ENCODE data around the gene MRGPRF.

MRGPRF gene

DNA sequence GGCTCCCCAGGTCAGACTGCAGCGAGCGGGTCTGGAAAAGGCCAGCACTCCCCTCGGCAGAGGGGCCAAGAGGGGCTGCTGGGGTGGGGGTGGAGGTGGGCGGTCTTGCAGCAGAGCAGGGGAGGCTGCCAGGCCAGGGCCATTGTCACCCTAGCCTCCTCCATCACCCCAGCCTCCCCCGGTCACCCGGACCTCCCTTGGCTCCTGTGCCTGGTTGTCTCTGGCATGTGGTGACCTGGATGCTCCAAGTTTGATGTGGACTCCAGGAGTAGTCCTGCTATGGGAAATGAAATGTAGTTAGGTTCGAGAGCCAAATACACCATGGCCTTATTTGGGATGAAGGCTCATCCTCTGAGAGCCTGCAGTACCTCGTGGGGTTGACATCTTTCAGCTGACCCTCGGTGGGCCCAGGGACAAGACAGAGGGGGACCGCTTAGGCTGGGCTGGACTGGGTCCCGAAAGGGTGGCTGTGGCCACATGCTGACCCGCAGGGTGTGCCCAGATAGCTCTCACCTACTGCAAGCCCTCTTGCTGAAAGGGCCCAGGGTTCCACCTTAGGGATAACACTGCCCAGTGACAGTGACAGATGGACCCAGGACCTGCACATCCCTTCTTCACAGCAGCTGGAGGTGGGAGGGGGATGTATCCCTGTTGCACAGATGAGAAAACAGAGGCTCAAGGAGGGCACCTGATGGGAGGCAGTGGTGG, 56.3 kb downstream of the MRGPRF start:
- no peak overlapping the region for H3K27ac ChIP-seq
- no peak for TF ChIP-seq ZFX (IDR thresholded peaks at IDR 0.05; ENCODE audit: borderline replicate concordance)
- TF ChIP-seq, protein P1, sequence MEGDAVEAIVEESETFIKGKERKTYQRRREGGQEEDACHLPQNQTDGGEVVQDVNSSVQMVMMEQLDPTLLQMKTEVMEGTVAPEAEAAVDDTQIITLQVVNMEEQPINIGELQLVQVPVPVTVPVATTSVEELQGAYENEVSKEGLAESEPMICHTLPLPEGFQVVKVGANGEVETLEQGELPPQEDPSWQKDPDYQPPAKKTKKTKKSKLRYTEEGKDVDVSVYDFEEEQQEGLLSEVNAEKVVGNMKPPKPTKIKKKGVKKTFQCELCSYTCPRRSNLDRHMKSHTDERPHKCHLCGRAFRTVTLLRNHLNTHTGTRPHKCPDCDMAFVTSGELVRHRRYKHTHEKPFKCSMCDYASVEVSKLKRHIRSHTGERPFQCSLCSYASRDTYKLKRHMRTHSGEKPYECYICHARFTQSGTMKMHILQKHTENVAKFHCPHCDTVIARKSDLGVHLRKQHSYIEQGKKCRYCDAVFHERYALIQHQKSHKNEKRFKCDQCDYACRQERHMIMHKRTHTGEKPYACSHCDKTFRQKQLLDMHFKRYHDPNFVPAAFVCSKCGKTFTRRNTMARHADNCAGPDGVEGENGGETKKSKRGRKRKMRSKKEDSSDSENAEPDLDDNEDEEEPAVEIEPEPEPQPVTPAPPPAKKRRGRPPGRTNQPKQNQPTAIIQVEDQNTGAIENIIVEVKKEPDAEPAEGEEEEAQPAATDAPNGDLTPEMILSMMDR (IDR thresholded peaks at IDR 0.05) = no peak

DNA sequence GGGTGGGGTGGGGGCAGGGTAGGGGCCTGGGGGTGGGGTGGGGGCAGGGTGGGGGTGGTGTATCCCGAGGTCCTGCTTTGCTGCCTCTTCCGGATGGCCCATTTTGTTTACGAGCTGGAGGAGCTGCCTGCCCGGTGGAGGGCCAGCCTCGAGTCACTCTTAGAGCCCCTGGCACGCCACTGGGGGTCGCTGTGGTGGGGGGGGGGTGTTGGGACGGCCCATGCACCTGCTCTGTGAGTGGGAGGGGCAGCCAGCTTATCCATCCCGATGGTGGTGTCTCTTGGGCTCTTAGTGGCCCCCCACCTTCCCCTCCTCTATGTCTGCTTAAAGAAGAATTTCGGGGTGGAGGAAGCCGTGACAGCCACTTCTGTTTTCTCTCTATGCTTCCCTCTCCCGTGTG, 56.9 kb downstream of the MRGPRF start:
- TF ChIP-seq, protein P1 (IDR thresholded peaks at IDR 0.05) = peak; percentile 25; the same call in 1 of the 2 replicates
- no peak for TF ChIP-seq ZFX (IDR thresholded peaks at IDR 0.05; ENCODE audit: borderline replicate concordance)
- no peak overlapping the region for H3K27ac ChIP-seq

DNA sequence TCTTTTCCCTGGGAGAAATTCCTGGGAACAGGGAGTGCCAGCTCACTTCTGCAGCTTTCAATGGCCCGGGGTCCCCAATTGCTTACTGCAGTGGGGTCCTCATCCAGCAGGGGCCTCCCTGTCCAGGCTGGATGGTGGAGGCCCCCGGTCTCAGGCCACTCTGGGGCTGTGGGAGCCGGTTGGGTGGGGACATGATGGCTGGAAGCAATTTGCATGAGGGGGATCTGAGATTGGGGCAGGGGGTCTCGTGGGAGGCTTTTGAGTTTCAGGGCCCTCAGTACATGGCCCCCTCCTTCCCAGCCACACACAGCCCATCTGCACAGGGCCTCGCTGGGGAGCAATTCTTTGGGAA, 57.5 kb downstream of the MRGPRF start:
- TF ChIP-seq, protein P1 (IDR thresholded peaks at IDR 0.05) = no peak
- no peak for TF ChIP-seq ZFX (IDR thresholded peaks at IDR 0.05; ENCODE audit: borderline replicate concordance)
- no peak overlapping the region for H3K27ac ChIP-seq

DNA sequence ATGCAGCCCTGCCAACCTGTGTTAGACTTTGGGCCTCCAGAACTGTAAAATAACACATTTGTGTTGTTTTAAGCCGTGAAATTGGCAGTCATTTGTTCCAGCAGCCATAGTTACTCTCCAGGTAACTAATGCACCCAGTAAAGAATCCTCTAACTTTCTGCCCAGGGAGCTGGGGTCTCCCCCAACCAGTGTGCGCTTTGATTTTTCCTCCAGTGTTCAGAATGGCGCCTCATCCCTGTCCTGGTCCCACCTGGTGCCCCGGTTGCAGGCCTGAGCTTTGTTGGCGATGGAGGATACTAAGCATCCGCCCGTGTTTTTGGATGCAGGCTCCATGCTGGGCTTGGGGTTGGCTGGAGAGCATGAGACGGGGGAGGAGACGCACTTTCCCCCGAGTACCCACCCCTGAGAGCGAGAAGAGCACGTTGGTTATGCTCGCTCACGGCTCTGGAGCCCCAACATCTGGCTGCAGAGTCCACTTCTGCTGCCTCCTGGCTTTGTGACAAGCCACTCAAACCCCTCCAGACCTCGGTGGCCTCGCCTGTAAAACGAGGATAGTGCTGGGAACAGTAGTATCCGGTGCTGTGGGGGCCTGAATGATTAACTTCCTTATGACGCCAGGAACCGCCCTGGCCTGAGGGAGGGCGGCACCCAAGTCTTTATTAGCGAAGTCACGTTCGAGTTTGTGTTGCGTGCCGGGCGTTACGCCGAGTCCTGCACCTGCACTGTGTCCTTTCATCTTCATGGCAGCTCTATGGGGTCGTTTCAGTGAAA, 58.0 kb downstream of the MRGPRF start:
- no peak overlapping the region for H3K27ac ChIP-seq
- TF ChIP-seq ZFX (IDR thresholded peaks at IDR 0.05; ENCODE audit: borderline replicate concordance) = no peak
- TF ChIP-seq, protein P1 (IDR thresholded peaks at IDR 0.05) = no peak

All from 22Rv1 (cell line).